Measurements from ENCODE around the gene ZFP36L2. TPM values are rescaled to one million over a fixed set of nuclear protein-coding genes. Genes with fewer than 3 reads are reported as not detected.
A peak's percentile ranks its signal among the peaks of the same experiment; 100 is the strongest.

The ZFP36L2 gene
- total and polyA plus RNA-seq, 9 of the 15 experiments (the other 6 are each of a cell fraction or from before 2014, with no cell fraction given), result 4.1 to 60.6 (median 20.3) TPM

DNA sequence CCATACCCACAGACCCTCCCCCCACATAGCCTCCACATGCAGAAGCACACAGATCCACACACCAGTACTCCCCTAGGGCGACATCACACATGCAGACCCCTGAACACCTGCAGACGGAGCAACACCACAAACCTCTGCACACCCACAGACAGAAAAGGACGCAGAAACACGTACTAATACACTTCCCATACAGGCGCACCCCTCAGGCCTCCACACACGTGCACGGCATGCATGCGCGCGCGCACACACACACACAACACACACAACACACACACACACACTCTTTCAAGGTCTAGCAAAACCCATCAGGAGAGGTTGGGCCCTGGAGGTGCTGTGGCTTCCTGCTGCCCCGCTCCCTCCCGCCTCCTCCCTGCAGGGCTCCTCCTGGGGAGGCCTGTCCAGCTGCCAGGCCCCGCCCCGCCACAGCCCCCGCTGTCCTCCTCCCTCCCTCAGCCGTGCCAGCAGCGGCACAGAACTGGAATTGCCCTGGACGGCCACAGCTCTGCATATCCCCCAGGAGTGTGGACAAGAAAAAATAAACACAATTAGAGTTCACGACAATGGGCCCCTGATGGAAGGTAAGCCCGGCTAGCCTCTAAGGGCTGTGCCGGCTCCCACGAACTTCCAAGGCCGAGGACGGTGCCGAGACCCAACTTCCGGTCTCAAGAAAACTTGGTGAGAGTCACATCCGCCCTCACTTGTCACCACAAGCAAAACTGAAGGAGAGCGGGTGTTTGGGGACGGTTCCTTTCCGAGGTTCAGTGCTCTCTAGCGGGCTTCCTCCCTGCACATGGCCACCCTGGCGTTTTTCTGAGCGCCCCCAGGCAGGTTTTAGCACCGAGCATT, 6.8 kb downstream of the ZFP36L2 start (continued):
- TF ChIP-seq, protein P1, sequence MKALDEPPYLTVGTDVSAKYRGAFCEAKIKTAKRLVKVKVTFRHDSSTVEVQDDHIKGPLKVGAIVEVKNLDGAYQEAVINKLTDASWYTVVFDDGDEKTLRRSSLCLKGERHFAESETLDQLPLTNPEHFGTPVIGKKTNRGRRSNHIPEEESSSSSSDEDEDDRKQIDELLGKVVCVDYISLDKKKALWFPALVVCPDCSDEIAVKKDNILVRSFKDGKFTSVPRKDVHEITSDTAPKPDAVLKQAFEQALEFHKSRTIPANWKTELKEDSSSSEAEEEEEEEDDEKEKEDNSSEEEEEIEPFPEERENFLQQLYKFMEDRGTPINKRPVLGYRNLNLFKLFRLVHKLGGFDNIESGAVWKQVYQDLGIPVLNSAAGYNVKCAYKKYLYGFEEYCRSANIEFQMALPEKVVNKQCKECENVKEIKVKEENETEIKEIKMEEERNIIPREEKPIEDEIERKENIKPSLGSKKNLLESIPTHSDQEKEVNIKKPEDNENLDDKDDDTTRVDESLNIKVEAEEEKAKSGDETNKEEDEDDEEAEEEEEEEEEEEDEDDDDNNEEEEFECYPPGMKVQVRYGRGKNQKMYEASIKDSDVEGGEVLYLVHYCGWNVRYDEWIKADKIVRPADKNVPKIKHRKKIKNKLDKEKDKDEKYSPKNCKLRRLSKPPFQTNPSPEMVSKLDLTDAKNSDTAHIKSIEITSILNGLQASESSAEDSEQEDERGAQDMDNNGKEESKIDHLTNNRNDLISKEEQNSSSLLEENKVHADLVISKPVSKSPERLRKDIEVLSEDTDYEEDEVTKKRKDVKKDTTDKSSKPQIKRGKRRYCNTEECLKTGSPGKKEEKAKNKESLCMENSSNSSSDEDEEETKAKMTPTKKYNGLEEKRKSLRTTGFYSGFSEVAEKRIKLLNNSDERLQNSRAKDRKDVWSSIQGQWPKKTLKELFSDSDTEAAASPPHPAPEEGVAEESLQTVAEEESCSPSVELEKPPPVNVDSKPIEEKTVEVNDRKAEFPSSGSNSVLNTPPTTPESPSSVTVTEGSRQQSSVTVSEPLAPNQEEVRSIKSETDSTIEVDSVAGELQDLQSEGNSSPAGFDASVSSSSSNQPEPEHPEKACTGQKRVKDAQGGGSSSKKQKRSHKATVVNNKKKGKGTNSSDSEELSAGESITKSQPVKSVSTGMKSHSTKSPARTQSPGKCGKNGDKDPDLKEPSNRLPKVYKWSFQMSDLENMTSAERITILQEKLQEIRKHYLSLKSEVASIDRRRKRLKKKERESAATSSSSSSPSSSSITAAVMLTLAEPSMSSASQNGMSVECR (CRISPR knock-in tag; IDR thresholded peaks at IDR 0.05), result peak; percentile 66
- TF ChIP-seq ZNF766 (CRISPR knock-in tag; conservative IDR thresholded peaks at IDR 0.05) (peak; percentile 65; the same call in 1 of the 2 replicates), NCOR1 (IDR thresholded peaks at IDR 0.05) (no peak), NFE2 (IDR thresholded peaks at IDR 0.05; ENCODE audit: low read depth) (no peak), BMI1 (IDR thresholded peaks at IDR 0.05; ENCODE audit: low read length) (no peak), ZBTB1 (CRISPR knock-in tag; IDR thresholded peaks at IDR 0.05; ENCODE audit: borderline replicate concordance, low read depth) (no peak), SRF (CRISPR knock-in tag; IDR thresholded peaks at IDR 0.05) (peak in 1 of 2 experiments; percentile 55; a peak in 1 of 4 replicates), EGR1 (conservative IDR thresholded peaks at IDR 0.05) (peak; percentile 76), DMBX1 (CRISPR knock-in tag; IDR thresholded peaks at IDR 0.05; ENCODE audit: borderline replicate concordance) (peak; percentile 34; the same call in 1 of the 2 replicates), ZNF224 (CRISPR knock-in tag; IDR thresholded peaks at IDR 0.05) (no peak), CBX3 (IDR thresholded peaks at IDR 0.05; ENCODE audit: borderline replicate concordance in 1 of 2, low read length in 2 of 2) (no peak), SREBF2 (CRISPR knock-in tag; IDR thresholded peaks at IDR 0.05) (no peak), KAT7 (CRISPR knock-in tag; IDR thresholded peaks at IDR 0.05; ENCODE audit: borderline replicate concordance) (no peak; the same call in 1 of the 2 replicates), ZNF561 (CRISPR knock-in tag; conservative IDR thresholded peaks at IDR 0.05) (no peak), SRSF9 (IDR thresholded peaks at IDR 0.05; ENCODE audit: borderline replicate concordance, low read depth, low read length) (no peak)
- TF ChIP-seq, protein P2, sequence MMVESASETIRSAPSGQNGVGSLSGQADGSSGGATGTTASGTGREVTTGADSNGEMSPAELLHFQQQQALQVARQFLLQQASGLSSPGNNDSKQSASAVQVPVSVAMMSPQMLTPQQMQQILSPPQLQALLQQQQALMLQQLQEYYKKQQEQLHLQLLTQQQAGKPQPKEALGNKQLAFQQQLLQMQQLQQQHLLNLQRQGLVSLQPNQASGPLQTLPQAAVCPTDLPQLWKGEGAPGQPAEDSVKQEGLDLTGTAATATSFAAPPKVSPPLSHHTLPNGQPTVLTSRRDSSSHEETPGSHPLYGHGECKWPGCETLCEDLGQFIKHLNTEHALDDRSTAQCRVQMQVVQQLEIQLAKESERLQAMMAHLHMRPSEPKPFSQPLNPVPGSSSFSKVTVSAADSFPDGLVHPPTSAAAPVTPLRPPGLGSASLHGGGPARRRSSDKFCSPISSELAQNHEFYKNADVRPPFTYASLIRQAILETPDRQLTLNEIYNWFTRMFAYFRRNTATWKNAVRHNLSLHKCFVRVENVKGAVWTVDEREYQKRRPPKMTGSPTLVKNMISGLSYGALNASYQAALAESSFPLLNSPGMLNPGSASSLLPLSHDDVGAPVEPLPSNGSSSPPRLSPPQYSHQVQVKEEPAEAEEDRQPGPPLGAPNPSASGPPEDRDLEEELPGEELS (CRISPR knock-in tag; IDR thresholded peaks at IDR 0.05; ENCODE audit: borderline replicate concordance), result no peak
- TF ChIP-seq, protein P3, sequence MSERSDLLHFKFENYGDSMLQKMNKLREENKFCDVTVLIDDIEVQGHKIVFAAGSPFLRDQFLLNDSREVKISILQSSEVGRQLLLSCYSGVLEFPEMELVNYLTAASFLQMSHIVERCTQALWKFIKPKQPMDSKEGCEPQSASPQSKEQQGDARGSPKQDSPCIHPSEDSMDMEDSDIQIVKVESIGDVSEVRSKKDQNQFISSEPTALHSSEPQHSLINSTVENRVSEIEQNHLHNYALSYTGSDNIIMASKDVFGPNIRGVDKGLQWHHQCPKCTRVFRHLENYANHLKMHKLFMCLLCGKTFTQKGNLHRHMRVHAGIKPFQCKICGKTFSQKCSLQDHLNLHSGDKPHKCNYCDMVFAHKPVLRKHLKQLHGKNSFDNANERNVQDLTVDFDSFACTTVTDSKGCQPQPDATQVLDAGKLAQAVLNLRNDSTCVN (CRISPR knock-in tag; IDR thresholded peaks at IDR 0.05), result peak; percentile 46
- TF ChIP-seq, protein P4, sequence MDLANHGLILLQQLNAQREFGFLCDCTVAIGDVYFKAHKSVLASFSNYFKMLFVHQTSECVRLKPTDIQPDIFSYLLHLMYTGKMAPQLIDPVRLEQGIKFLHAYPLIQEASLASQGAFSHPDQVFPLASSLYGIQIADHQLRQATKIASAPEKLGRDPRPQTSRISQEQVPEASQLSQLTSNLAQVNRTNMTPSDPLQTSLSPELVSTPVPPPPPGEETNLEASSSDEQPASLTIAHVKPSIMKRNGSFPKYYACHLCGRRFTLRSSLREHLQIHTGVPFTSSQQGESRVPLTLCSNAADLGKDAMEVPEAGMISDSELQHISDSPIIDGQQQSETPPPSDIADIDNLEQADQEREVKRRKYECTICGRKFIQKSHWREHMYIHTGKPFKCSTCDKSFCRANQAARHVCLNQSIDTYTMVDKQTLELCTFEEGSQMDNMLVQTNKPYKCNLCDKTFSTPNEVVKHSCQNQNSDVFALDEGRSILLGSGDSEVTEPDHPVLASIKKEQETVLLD (IDR thresholded peaks at IDR 0.05), result no peak

Measured in K562 (cell line).